Posterior vena cava (tissue), 2 donors: ENCODE results near the gene GHDC. TPM values are rescaled to one million over a fixed set of nuclear protein-coding genes. Genes with fewer than 3 reads are reported as not detected.
"Not testable (repeated sequence)": the region's sequence is repeated elsewhere in the genome, so short reads cannot be mapped to it uniquely, and the experiment has no call there.

ENCODE experiments used
- DNase-seq: peaks from one replicate; pipeline ENCODE4 v3.0.0-alpha.2; 2020; ENCODE audit warnings: low spot score
- intact Hi-C, 2 donors: fragments of 100-400 bp; cut with DNase I; formaldehyde crosslinking; loops; one replicate each; pipeline versions ENCODE4 v1.14.1 to v1.14.2; 2022 to 2023
- total RNA-seq, 2 donors: library from RNA; stranded (reverse); fragmentation: NEBNext Ultra II Directional; extraction: Animal tissue kit (Norgen Biotek cat#: 25700); gene quantifications; one replicate each; pipeline ENCODE4 v1.2.1, GENCODE V29; 2021
- donor health status: DM: yes; HTN: yes; CAD: no.
- donor health status: DM: yes; HTN: yes; CAD: no.

Gene GHDC
- total RNA-seq, 2 donors from 2014 or later, result 14.5 to 16.6 TPM

- DNase-seq, result peak; percentile 18
- intact Hi-C loops, result no loop called here
Measured at GRCh38 chr17:42210046-42210445, 15.8 kb upstream of the GHDC start.

DNA sequence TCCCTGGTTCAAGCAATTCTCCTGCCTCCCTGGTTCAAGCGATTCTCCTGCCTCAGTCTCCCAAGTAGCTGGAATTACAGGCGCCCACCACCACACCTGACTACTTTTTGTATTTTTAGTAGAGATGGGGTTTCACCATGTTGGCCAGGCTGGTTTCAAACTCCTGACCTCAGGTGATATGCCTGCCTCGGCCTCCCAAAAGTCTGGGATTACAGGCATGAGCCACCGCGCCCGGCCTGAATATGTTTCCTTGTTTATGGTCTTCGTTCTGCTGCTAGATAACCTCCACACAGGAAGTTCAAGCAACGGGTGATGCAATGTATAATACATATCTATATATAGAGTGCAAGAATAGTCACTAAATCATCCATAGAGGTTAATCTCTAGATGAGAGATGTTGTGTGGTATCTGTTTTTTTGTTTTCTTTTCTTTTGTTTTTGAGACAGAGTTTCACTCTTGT lies 11.9 kb upstream of the GHDC start:
- intact Hi-C loops, result not testable (repeated sequence)

DNA sequence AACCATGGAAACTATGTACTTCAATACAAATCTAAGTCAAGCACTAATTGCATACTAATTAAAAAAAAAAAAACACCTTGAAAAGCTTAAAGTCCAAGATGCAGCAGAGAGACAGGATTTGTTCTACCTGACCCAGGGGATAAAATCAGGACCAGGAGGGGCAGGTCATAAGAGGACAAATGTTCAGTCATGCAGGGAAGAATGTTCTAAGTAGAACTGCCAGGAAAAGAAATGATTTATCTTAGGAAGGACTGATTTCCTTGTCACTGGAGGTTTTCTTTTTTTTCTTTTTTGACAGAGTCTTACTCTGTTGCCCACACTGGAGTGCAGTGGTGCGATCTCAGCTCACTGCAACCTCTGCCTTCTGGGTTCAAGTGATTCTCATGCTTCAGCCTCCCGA lies 9.1 kb upstream of the GHDC start:
- DNase-seq, result no peak
- intact Hi-C loops, result no loop called here

More for the DNA sequence above, 11.9 kb upstream of the GHDC start:
- DNase-seq, result not testable (repeated sequence)

- DNase-seq, result no peak
- intact Hi-C loops, result no loop called here
Measured at GRCh38 chr17:42202696-42203095, 8.4 kb upstream of the GHDC start.

DNA sequence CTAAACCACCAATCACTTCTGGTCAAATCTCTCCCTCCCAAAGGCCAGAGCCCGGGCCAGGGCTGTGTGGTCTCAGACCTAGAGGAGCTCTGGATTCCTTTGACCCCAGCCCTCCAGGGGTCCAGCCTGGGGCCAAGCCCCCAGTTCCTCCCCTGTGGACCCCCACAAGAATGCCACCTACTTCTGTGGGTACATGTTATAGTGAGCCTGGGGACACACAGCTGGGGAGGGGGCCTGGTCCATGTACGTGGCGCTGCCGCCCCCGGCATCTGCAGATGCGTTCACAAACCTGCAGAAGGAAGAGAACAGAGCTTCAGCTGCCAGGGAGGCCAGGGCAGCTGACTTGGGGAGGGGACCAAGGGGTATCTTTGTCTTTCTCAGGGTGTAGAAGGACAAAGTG lies 7.9 kb upstream of the GHDC start:
- no peak for DNase-seq
- intact Hi-C loops, result no loop called here

GRCh38 chr17:42201458-42201772 lies 7.1 kb upstream of the GHDC start:
- no peak for DNase-seq
- intact Hi-C loops, result no loop called here

- intact Hi-C loops, result no loop called here
- DNase-seq, result peak; percentile 90
Measured at GRCh38 chr17:42200706-42201457, 6.6 kb upstream of the GHDC start.

GRCh38 chr17:42199416-42200011 lies 5.2 kb upstream of the GHDC start:
- DNase-seq, result no peak
- intact Hi-C loops, result no loop called here

- no peak for DNase-seq
- intact Hi-C loops, result no loop called here
Measured at GRCh38 chr17:42198897-42199296, 4.6 kb upstream of the GHDC start.

DNA sequence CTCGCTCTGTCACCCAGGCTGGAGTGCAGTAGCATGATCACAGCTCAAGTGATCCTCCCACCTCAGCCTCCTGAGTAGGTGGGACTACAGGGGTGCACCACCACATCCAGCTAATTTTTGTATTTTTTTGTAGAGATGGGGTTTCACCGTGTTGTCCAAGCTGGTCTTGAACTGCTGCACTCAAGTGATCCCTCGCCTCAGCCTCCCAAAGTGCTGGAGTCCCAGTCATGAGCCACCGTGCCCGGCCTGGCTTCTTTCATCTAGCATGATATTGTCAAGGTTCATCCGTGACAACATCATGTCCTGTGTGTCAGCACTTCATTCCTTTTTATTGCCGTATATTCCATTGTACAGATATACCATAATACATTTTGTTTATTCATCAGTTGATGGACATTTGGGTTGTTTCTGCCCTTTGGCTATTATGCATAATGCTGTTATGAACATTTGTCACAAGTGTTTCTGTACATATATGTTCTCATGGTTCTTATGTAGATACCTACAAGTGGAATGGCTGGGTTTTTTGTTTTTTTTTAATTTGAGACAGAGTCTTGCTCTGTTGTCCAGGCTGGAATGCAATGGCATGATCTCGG lies 3.4 kb upstream of the GHDC start:
- no peak for DNase-seq
- intact Hi-C loops, result no loop called here

DNA sequence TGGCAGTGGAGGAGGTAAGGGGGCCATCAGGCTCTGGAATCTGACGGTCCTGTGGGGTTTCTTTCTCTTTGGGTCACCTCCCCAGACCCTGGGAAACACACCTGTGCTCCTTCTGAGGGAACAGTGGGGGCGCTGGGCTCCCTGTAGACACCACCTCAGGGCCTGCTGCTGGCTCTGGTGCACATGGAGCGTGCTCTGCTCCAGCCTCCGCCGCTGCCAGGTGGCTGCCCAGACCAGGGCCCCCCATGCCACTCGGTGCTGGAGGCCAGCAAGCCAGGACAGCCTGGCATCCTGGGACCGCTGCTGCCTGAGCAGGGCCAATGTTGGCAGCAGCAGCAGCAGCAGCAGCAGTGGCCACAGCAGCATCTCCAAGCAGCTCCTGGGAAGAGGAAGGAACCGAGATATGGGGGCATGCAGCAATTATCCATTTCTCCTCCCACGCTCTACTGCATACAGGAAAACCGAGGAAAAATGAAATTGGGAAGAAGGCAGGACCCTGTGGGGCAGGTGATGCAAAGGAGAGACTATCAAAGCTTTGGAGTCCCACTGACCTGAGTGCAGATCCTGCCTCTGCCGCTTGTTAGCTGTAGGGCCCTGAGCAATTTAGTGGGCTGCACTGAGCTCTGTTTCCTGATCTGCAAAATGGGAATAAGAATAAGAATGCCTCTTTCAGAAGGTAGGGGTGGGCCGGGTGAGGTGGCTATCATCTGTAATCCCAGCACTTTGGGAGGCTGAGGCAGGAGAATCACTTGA lies 902 bp downstream of the GHDC start:
- intact Hi-C loops, result no loop called here
- DNase-seq, result no peak

DNA sequence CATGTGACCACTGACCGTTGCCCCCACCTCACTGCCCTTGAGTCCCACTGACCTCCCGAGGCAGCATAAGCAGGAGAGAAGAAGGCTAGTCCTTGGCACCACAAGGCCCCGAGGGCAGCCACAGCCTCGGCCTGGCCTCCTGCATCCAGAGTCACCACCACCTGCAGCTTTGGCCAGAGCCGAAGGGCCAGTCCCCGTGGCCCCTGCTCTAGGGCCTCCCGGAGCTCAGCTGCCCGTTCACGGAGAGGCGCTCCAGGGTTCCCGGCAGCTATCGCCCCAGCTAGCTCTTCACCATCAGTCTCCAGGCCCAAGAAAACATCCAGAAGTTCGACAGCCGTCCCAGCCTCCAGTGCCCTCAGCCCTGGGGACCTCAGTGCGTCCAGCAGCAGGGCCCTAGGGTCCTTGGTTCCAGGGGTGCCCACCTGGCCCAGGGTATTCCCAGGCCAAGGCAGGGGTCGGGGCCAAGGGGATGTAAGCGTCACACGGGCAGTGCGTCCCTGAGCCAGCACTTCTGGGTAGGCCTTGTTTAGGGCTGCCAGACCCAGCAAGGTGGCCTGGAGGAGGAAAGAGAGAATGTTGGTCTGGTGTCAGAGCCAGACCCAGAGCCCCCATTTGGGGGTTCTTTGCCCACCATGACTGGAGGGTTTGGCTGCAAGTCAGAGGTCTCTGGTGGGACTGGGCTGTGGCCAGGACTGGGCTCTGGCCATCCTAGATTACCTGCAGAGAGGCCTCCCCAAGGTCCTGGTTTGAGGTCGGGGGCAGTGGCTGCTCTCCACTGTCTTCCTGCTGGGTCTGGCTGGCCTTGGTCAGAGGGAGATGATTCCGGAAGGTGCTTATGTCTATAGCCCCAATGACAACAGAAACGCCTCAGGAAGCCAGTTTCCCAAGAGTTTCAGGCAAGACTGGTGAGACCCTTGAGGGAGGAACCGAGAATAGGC lies 1.8 kb downstream of the GHDC start:
- intact Hi-C loops, result no loop called here
- DNase-seq, result no peak

GRCh38 chr17:42191275-42191608 lies 3.1 kb downstream of the GHDC start:
- no peak for DNase-seq
- intact Hi-C loops, result no loop called here

GRCh38 chr17:42190491-42191274 lies 3.6 kb downstream of the GHDC start:
- DNase-seq, result no peak
- intact Hi-C loops, result no loop called here

GRCh38 chr17:42189651-42189965 lies 4.7 kb downstream of the GHDC start:
- no peak for DNase-seq
- intact Hi-C loops, result no loop called here

GRCh38 chr17:42188749-42189650 lies 5.3 kb downstream of the GHDC start:
- DNase-seq, result no peak

DNA sequence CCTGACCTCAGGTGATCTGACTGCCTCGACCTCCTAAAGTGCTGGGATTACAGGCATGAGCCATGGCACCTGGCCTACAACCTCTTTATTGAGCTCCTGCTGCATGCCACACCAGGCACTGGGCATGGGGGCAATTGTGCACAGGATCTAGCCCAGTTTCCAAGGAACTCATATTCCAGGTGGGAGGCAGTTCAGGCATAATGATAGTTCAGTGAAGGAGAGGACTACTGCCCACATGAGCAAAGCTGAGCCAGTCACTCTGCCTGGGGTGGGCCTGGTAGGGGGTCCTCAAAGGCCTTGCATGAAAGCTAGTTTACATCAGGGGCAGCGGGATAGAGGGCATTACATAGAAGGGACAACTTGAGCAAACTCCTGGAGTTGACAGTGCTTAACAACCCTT lies 6.5 kb downstream of the GHDC start:
- intact Hi-C loops, result no loop called here
- DNase-seq, result no peak

More at GRCh38 chr17:42188749-42189650, 5.3 kb downstream of the GHDC start:
- intact Hi-C loops, result no loop called here

- intact Hi-C loops, result not testable (repeated sequence)
Measured at GRCh38 chr17:42186191-42186590, 8.1 kb downstream of the GHDC start.

More at GRCh38 chr17:42186191-42186590, 8.1 kb downstream of the GHDC start:
- DNase-seq, result not testable (repeated sequence)
